WTC11 (cell line): Measurements from ENCODE around the gene SAMD1. TPM values are rescaled to one million over a fixed set of nuclear protein-coding genes. Genes with fewer than 3 reads are reported as not detected.
A peak's percentile ranks its signal among the peaks of the same experiment; 100 is the strongest.

ENCODE experiments used
- ATAC-seq: fragments of 200-7000 bp; cut with Tn5 transposase; 2 replicates; pipeline ENCODE4 v1.10.0; 2021; ENCODE audit warnings: mild to moderate bottlenecking, moderate library complexity
- CTCF ChIA-PET: fragments of 300-600 bp; sonication (Branson Sonifier 250); formaldehyde crosslinking; loops from one replicate; lab custom pipeline; 2021; ENCODE audit warnings: antibody characterized with exemption; lab: Charles Lee
- POLR2A ChIA-PET: fragments of 350-600 bp; sonication (Branson Sonifier 250); formaldehyde crosslinking; loops from one replicate; lab custom pipeline; 2021; ENCODE audit warnings: antibody characterized with exemption; lab: Charles Lee
- DNase-seq: peaks from one replicate; pipeline ENCODE4 v3.0.0; 2021; ENCODE audit warnings: low spot score
- H3K27ac Mint-ChIP-seq: 2 replicates; pipeline ENCODE4 v1.8.0; 2021; ENCODE audit warnings: mixed read lengths
- H3K27me3 Mint-ChIP-seq: 2 replicates; pipeline ENCODE4 v1.8.0; 2021; ENCODE audit warnings: low read depth, mild to moderate bottlenecking, moderate library complexity, mixed read lengths
- H3K36me3 Mint-ChIP-seq: 2 replicates; pipeline ENCODE4 v1.8.0; 2021; ENCODE audit warnings: mixed read lengths
- H3K4me1 Mint-ChIP-seq: 2 replicates; pipeline ENCODE4 v1.8.0; 2022; ENCODE audit warnings: mixed read lengths
- H3K4me3 Mint-ChIP-seq: 2 replicates; pipeline ENCODE4 v1.8.0; 2021; ENCODE audit warnings: mild to moderate bottlenecking, moderate library complexity, mixed read lengths
- H3K9me3 Mint-ChIP-seq: 2 replicates; pipeline ENCODE4 v1.8.0; 2021; ENCODE audit warnings: mixed read lengths
- CBFB ChIP-seq: sonication (generic); formaldehyde crosslinking; IDR thresholded peaks from 2 replicates; pipeline ENCODE4 v1.8.1; 2022; ENCODE audit warnings: mild to moderate bottlenecking, low read depth, missing genetic modification reagents
- ELF4 ChIP-seq: sonication (generic); formaldehyde crosslinking; IDR thresholded peaks from 2 replicates; pipeline ENCODE4 v1.8.1; 2022; ENCODE audit warnings: low read depth, mild to moderate bottlenecking, moderate library complexity, missing genetic modification reagents
- EMX1 ChIP-seq: fragments of 250-450 bp; sonication (Bioruptor Pico); IDR thresholded peaks from 2 replicates; pipeline ENCODE4 v1.8.0; 2021; ENCODE audit warnings: mild to moderate bottlenecking
- ETV6 ChIP-seq: sonication (generic); formaldehyde crosslinking; IDR thresholded peaks from 2 replicates; pipeline ENCODE4 v1.8.1; 2022; ENCODE audit warnings: mild to moderate bottlenecking, missing genetic modification reagents
- IRF2 ChIP-seq: sonication (generic); formaldehyde crosslinking; IDR thresholded peaks from 2 replicates; pipeline ENCODE4 v1.8.0; 2022; ENCODE audit warnings: low read depth, missing genetic modification reagents, borderline replicate concordance
- NFE2L1 ChIP-seq: sonication (generic); formaldehyde crosslinking; IDR thresholded peaks from 2 replicates; pipeline ENCODE4 v1.8.1; 2023; ENCODE audit warnings: missing genetic modification reagents
- NFYB ChIP-seq: sonication (generic); formaldehyde crosslinking; conservative IDR thresholded peaks from 2 replicates; pipeline ENCODE4 v1.8.0; 2022; ENCODE audit warnings: low read depth, missing genetic modification reagents
- PRRX2 ChIP-seq: fragments of 250-450 bp; sonication (Bioruptor Pico); IDR thresholded peaks from 2 replicates; pipeline ENCODE4 v1.8.0; 2021; ENCODE audit warnings: mild to moderate bottlenecking
- SMAD4 ChIP-seq: sonication (generic); formaldehyde crosslinking; IDR thresholded peaks from 2 replicates; pipeline ENCODE4 v1.8.0; 2022; ENCODE audit warnings: mild to moderate bottlenecking, missing genetic modification reagents
- TP53 ChIP-seq: sonication (generic); formaldehyde crosslinking; IDR thresholded peaks from 2 replicates; pipeline ENCODE4 v1.8.1; 2023; ENCODE audit warnings: mild to moderate bottlenecking, missing genetic modification reagents
- ZNF416 ChIP-seq: fragments of 250-450 bp; sonication (Bioruptor Pico); IDR thresholded peaks from 2 replicates; pipeline ENCODE4 v1.9.0; 2021; ENCODE audit warnings: mild to moderate bottlenecking, inconsistent platforms
- total RNA-seq: library from RNA; stranded (reverse); gene quantifications from 3 replicates; pipeline ENCODE4 v1.2.3, GENCODE V29; 2021
- TF ChIP-seq, protein P1 (sequence below): fragments of 200-600 bp; IDR thresholded peaks from 2 replicates; pipeline ENCODE4 v1.8.0; 2022; ENCODE audit warnings: antibody characterized with exemption
- TF ChIP-seq, protein P2 (sequence below): fragments of 250-450 bp; sonication (Bioruptor Pico); IDR thresholded peaks from 2 replicates; pipeline ENCODE4 v1.9.0; 2021; ENCODE audit warnings: mild to moderate bottlenecking
- TF ChIP-seq, protein P3 (sequence below): sonication (generic); formaldehyde crosslinking; IDR thresholded peaks from 2 replicates; pipeline ENCODE4 v1.8.1; 2023; ENCODE audit warnings: mild to moderate bottlenecking, missing genetic modification reagents
- TF ChIP-seq, protein P4 (sequence below): sonication (generic); formaldehyde crosslinking; IDR thresholded peaks from 2 replicates; pipeline ENCODE4 v1.8.0; 2022; ENCODE audit warnings: mild to moderate bottlenecking, missing genetic modification reagents
- TF ChIP-seq, protein P5 (sequence below): sonication (generic); formaldehyde crosslinking; IDR thresholded peaks from 2 replicates; pipeline ENCODE4 v1.8.1; 2023; ENCODE audit warnings: mild to moderate bottlenecking, missing genetic modification reagents, moderate library complexity
- TF ChIP-seq, protein P6 (sequence below): sonication (generic); formaldehyde crosslinking; IDR thresholded peaks from 2 replicates; pipeline ENCODE4 v1.8.0; 2022; ENCODE audit warnings: mild to moderate bottlenecking, missing genetic modification reagents

Gene SAMD1
- total RNA-seq, 1 experiment from 2014 or later, result 116 TPM

DNA sequence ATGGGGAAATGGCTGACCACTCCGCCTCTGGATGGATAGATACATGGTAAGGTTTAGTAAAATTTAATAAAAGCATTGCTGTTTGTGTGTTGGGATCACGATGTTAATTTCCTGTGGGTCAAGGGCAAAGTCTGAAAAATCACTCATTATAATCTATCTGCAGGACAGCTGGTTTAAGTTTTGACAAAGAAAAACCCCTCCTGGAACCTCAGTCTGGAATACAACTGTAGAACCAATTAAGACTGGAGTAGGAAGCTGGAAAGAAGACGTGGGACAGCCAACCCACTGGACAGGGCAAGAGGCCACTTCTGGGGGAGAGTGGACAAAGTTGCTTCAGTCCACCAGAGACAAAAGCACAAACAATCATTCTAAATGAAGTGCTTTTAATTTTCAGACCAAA is 28.6 kb upstream of the SAMD1 start:
- peak overlapping the region; percentile 90 for H3K4me3 Mint-ChIP-seq
- H3K27ac Mint-ChIP-seq, result peak overlapping the region; percentile 98; the same call in 1 of the 2 replicates
- ATAC-seq, result no peak
- peaks cover 20% of the 10 kb centered on the region for H3K4me1 Mint-ChIP-seq
- H3K36me3 Mint-ChIP-seq, result peaks cover 6% of the 10 kb centered on the region; the same call in 1 of the 2 replicates
- DNase-seq, result no peak
- no peaks in the 10 kb centered on the region for H3K9me3 Mint-ChIP-seq
- ChIA-PET CTCF (interaction anchor here (1.1 kb wide), 1 partner anchor 17 kb away, joined by 3 read pairs; the partner anchor contains the start of gene ASF1B), POLR2A (no interaction called here)
- 0 out of 2 replicates have a peak, but pooled peaks cover 7% of the 10 kb centered on the region for H3K27me3 Mint-ChIP-seq
- TF ChIP-seq, protein P1, sequence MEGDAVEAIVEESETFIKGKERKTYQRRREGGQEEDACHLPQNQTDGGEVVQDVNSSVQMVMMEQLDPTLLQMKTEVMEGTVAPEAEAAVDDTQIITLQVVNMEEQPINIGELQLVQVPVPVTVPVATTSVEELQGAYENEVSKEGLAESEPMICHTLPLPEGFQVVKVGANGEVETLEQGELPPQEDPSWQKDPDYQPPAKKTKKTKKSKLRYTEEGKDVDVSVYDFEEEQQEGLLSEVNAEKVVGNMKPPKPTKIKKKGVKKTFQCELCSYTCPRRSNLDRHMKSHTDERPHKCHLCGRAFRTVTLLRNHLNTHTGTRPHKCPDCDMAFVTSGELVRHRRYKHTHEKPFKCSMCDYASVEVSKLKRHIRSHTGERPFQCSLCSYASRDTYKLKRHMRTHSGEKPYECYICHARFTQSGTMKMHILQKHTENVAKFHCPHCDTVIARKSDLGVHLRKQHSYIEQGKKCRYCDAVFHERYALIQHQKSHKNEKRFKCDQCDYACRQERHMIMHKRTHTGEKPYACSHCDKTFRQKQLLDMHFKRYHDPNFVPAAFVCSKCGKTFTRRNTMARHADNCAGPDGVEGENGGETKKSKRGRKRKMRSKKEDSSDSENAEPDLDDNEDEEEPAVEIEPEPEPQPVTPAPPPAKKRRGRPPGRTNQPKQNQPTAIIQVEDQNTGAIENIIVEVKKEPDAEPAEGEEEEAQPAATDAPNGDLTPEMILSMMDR, result no peak
- TF ChIP-seq, protein P2, sequence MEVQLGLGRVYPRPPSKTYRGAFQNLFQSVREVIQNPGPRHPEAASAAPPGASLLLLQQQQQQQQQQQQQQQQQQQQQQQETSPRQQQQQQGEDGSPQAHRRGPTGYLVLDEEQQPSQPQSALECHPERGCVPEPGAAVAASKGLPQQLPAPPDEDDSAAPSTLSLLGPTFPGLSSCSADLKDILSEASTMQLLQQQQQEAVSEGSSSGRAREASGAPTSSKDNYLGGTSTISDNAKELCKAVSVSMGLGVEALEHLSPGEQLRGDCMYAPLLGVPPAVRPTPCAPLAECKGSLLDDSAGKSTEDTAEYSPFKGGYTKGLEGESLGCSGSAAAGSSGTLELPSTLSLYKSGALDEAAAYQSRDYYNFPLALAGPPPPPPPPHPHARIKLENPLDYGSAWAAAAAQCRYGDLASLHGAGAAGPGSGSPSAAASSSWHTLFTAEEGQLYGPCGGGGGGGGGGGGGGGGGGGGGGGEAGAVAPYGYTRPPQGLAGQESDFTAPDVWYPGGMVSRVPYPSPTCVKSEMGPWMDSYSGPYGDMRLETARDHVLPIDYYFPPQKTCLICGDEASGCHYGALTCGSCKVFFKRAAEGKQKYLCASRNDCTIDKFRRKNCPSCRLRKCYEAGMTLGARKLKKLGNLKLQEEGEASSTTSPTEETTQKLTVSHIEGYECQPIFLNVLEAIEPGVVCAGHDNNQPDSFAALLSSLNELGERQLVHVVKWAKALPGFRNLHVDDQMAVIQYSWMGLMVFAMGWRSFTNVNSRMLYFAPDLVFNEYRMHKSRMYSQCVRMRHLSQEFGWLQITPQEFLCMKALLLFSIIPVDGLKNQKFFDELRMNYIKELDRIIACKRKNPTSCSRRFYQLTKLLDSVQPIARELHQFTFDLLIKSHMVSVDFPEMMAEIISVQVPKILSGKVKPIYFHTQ (CRISPR knock-in tag), result no peak
- TF ChIP-seq ELF4 (no peak), PRRX2 (CRISPR knock-in tag) (no peak), CBFB (no peak), NFYB (CRISPR knock-in tag) (no peak), SMAD4 (no peak)
- TF ChIP-seq, protein P3, sequence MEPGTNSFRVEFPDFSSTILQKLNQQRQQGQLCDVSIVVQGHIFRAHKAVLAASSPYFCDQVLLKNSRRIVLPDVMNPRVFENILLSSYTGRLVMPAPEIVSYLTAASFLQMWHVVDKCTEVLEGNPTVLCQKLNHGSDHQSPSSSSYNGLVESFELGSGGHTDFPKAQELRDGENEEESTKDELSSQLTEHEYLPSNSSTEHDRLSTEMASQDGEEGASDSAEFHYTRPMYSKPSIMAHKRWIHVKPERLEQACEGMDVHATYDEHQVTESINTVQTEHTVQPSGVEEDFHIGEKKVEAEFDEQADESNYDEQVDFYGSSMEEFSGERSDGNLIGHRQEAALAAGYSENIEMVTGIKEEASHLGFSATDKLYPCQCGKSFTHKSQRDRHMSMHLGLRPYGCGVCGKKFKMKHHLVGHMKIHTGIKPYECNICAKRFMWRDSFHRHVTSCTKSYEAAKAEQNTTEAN (CRISPR knock-in tag), result no peak
- TF ChIP-seq, protein P4, sequence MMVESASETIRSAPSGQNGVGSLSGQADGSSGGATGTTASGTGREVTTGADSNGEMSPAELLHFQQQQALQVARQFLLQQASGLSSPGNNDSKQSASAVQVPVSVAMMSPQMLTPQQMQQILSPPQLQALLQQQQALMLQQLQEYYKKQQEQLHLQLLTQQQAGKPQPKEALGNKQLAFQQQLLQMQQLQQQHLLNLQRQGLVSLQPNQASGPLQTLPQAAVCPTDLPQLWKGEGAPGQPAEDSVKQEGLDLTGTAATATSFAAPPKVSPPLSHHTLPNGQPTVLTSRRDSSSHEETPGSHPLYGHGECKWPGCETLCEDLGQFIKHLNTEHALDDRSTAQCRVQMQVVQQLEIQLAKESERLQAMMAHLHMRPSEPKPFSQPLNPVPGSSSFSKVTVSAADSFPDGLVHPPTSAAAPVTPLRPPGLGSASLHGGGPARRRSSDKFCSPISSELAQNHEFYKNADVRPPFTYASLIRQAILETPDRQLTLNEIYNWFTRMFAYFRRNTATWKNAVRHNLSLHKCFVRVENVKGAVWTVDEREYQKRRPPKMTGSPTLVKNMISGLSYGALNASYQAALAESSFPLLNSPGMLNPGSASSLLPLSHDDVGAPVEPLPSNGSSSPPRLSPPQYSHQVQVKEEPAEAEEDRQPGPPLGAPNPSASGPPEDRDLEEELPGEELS, result no peak

DNA sequence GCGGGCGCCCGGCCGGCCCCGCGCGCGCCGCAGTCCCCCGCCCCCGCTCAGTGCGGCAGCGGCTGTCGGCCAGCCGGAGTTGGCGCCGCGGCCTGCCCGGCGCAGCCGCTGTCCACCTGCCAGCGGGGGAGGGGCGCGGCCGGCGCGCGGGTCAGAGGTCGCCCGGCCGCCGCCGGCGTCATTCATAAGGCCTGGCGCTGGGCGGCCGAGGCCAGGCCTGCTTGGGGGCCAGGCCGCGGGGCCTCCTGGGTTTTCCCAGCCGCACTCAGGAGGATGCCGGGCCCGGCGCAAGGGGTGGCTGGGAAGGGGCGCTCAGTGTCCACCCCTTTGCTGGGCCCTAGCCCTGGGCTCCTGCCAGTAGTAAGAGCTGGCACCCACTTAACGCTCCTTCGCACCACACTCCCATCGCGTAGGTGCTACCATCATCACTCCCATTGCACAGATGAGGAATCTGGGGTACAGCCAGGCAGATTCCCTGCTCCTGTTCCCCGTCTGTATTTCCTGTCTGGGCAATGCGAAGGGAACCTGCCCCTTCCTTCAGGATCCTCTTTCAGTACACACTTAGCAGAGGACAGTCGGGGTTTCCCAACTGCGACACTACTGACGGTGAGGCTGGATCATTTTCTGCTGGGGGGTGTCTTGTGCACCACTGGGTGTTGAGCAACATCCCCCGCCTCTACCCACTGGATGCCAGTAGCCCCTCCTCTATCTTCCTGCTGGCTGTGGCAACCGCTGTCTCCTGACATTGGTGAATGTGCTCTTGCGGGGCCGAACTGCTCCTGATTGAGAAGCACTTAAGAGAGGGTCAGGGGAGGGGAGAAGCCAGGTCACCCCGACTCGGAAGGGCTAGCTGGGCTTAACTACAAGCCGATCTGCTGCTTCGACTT is 27.9 kb upstream of the SAMD1 start:
- Mint-ChIP-seq H3K27ac (peak overlapping the region; percentile 98), H3K4me1 (peaks cover 26% of the 10 kb centered on the region), H3K9me3 (no peaks in the 10 kb centered on the region), H3K36me3 (peaks cover 6% of the 10 kb centered on the region; the same call in 1 of the 2 replicates), H3K4me3 (peak overlapping the region; percentile 90), H3K27me3 (0 out of 2 replicates have a peak, but pooled peaks cover 7% of the 10 kb centered on the region)
- CTCF ChIA-PET, result interaction anchor here (0.6 to 3.4 kb wide), 5 partner anchors 18 to 288 kb away, joined by 3 to 18 read pairs (median 6); partner anchors contain the start of gene ASF1B
- POLR2A ChIA-PET, result interaction anchor here (0.6 to 1.2 kb wide), 3 partner anchors 17 to 158 kb away, joined by 3 to 5 read pairs (median 5); partner anchors contain the start of gene ASF1B
- DNase-seq, result no peak
- ATAC-seq, result no peak
- TF ChIP-seq PRRX2 (CRISPR knock-in tag) (0 out of 2 replicates have a peak, but pooled peaks have one; percentile 55), EMX1 (CRISPR knock-in tag) (0 out of 2 replicates have a peak, but pooled peaks have one; percentile 38), ZNF416 (CRISPR knock-in tag) (no peak), ETV6 (CRISPR knock-in tag) (0 out of 2 replicates have a peak, but pooled peaks have one; percentile 25), ELF4 (no peak), TP53 (CRISPR knock-in tag) (no peak), IRF2 (CRISPR knock-in tag) (no peak), NFYB (CRISPR knock-in tag) (no peak), NFE2L1 (CRISPR knock-in tag) (peak; percentile 18; the same call in 1 of the 2 replicates)
- TF ChIP-seq, protein P5, sequence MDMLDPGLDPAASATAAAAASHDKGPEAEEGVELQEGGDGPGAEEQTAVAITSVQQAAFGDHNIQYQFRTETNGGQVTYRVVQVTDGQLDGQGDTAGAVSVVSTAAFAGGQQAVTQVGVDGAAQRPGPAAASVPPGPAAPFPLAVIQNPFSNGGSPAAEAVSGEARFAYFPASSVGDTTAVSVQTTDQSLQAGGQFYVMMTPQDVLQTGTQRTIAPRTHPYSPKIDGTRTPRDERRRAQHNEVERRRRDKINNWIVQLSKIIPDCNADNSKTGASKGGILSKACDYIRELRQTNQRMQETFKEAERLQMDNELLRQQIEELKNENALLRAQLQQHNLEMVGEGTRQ, result peak; percentile 2; the same call in 1 of the 2 replicates
- TF ChIP-seq, protein P6, sequence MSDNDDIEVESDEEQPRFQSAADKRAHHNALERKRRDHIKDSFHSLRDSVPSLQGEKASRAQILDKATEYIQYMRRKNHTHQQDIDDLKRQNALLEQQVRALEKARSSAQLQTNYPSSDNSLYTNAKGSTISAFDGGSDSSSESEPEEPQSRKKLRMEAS (CRISPR knock-in tag), result peak; percentile 41; the same call in 1 of the 2 replicates
- TF ChIP-seq, protein P2 (CRISPR knock-in tag), result 0 out of 2 replicates have a peak, but pooled peaks have one; percentile 37
